GM21529 (cell line): Measurements from ENCODE around the gene C2CD4C.
"Not testable (repeated sequence)": the region's sequence is repeated elsewhere in the genome, so short reads cannot be mapped to it uniquely, and the experiment has no call there.

Source experiments
- ATAC-seq: cut with Tn5 transposase; IDR thresholded peaks from one replicate; pipeline ENCODE4 v1.9.1; 2021; ENCODE audit not compliant: unreplicated experiment

Gene C2CD4C

DNA sequence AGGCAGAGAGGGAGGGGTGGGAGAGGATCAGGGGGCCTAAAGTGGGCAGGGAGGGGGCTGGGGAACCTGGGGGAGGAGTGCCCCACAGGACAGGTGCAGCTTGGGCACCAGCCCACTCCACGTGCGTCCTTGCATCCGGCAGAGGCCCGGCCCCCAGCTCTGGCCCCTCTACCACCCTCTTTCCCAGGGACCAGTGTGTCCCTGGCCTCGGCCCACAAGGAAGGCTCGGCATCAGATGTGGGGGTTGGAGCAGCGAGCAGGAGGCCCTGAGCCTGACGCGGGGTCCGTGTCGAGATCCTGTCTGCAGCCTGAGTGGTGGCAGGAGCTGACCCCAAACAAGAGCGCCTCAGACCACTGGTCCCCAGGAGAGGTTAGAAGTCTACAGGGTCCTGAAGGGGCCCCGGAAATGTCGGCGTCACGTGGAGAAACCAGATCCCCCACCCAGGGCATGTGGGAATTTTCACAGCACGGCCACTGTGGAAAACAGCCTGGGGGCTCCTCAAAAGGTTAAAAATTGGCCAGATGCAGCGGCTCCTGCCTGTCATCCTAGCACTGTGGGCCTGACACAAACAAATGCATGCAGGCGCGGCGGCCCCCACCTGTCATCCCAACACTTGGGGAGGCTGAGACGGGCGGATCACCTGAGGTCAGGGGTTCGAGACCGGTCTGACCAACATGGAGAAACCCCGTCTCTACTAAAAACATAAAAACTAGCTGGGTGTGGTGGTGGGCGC lies 30.4 kb upstream of the C2CD4C start:
- ATAC-seq: no peak

GRCh38 chr19:438416-438958 lies 29.5 kb upstream of the C2CD4C start:
- no peak for ATAC-seq

DNA sequence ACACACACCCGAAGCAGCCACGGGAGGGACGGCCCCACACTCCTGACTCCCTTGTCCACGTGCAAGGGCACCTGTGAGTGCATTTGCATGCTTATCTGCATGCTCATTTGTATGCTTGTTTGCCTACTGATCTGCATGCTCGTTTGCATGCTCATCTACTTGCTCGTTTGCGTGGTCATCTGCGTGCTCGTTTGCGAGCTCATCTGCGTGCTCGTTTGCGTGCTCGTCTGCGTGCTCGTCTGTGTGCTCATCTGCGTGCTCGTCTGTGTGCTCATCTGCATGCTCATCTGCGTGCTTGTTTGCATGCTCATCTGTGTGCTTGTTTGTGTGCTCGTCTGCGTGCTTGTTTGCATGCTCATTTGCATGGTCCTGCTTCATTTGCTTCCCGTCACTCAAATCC lies 28.1 kb upstream of the C2CD4C start:
- ATAC-seq: no peak

GRCh38 chr19:436413-436950 lies 27.5 kb upstream of the C2CD4C start:
- no peak for ATAC-seq

- ATAC-seq: no peak
Observed at GRCh38 chr19:435707-436412, 26.9 kb upstream of the C2CD4C start.

DNA sequence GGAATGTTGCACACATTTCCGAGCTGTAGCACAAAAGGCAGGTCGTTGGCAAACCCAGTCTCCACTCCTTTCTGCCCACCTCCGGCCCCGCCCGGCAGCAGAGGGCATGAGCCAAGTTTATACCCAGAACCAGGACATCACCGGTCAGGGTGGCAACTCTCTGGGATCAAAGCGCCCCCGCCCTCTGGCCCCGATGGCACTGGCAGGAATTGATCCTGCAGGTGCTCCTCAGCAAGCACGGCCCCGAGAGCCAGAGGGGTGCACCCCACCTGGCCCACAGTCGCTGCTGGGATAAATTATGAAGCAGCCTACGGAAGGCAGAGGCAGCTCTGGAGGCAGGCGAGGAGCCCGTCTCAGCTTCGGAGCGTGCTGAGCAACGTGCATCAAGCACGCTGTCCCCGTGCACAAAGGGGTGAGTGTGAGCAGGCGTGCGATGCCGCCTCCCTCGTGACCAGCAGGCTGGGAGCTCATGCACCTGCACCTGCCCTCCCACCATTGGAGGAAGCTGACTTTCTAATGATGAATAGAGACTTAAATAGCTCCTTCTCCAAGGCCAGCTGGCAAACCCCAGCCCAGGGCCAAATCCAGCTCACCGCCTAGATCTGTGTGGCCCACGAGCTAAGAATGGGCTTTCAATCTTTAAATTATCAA lies 26.2 kb upstream of the C2CD4C start:
- no peak for ATAC-seq

GRCh38 chr19:434152-434960 lies 25.4 kb upstream of the C2CD4C start:
- ATAC-seq: no peak

GRCh38 chr19:430701-431100 lies 21.8 kb upstream of the C2CD4C start:
- no peak for ATAC-seq

DNA sequence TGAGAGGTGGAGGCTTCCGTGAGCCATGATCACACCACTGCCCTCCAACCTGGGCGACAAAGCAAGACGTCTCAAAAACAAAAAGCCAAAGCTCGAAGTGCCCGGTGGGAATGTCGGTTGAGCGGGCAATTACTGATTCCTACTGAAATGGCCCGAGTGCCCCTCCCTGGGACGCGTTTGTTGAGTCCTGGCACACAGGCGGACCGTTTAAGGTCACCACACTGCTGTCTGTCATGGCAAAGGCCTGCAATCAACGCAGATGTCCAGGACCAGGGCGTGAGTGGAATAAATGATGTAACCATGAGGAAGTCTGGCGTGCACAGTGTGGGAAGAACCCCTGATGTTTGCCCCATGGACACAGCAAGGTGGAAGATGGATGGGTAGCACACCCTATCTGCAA lies 19.2 kb upstream of the C2CD4C start:
- ATAC-seq: no peak

DNA sequence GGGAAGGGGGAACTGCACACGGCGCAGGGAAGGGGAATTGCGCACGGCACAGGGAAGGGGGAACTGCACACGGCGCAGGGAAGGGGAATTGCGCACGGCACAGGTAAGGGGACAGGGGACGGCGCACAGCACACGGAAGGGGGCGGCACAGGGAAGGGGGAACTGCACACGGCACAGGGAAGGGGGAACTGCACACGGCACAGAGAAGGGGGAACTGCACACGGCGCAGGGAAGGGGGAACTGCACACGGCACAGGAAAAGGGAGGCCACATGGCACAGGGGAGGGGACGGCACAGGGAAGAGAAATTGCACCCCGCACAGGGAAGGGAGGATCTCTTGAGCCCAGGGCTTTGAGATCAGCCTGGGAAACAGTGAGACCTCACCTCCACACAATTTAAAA lies 18.7 kb upstream of the C2CD4C start:
- ATAC-seq: not testable (repeated sequence)

DNA sequence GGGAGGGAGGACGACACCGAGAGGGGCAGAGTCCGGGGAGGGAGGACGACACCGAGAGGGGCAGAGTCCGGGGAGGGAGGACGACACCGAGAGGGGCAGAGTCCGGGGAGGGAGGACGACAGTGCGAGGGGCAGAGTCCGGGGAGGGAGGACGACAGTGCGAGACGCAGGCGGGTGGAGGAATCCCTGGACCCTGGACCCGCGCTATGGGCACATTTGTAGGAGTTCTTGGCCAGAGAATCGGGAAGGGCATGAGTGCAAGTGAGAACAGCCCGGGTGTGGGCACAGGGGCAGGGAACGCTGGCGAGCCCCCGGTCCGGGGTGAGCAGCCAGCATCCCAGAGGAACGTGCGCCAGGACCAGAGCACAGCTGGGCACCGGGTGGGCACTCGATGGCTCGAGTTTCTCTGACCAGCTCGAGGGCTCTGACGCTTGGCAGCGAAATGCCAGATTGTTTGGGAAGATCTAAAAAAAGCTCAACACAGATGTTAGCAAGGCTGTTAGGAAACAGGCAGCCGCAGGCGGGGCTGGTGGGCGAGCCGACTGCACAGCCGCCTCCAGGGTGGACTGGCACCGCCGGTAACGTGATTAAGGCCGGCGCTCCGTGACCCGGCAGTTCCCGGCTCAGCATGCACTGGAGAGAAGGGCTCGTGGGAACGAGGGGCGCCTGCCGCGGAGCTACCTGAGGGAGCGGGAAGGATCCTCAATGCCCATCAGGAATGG lies 17.9 kb upstream of the C2CD4C start:
- no peak for ATAC-seq

- no peak for ATAC-seq
Observed at GRCh38 chr19:425056-425455, 16.1 kb upstream of the C2CD4C start.

DNA sequence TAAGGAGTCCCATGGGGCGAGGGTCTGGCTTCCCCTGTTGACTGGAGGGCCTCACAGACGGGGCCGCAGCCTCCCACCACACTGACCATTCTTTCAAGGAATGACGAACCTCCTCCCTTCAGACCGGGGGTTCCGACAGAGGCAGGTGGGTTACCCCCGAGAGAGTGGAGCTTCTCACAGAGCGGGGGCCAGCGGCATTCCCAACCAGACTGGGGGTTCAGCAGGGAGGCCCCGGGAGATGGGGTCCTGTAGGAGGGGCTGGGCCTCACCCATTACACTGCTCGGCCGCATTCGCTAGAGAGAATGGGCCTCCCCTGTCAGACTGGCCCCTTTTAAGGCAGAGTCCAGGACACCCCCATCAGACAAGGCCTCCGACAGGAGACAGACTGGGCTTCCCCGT lies 15.6 kb upstream of the C2CD4C start:
- ATAC-seq: no peak

GRCh38 chr19:423691-424466 lies 14.9 kb upstream of the C2CD4C start:
- ATAC-seq: no peak

DNA sequence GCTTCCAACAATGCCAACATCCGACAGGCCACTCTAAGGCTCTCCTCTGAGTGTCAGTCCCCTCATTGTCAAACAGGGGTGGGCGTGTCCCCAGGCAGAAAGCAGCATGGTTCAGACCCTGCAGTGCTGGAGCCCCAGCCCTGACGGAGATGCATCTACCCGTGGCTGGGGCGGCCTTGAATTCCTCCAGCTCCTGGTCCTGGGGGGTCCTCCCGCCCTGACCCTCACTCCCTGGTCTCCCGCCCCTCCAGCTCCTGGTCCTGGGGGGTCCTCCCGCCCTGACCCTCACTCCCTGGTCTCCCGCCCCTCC lies 13.9 kb upstream of the C2CD4C start:
- not testable (repeated sequence) for ATAC-seq

DNA sequence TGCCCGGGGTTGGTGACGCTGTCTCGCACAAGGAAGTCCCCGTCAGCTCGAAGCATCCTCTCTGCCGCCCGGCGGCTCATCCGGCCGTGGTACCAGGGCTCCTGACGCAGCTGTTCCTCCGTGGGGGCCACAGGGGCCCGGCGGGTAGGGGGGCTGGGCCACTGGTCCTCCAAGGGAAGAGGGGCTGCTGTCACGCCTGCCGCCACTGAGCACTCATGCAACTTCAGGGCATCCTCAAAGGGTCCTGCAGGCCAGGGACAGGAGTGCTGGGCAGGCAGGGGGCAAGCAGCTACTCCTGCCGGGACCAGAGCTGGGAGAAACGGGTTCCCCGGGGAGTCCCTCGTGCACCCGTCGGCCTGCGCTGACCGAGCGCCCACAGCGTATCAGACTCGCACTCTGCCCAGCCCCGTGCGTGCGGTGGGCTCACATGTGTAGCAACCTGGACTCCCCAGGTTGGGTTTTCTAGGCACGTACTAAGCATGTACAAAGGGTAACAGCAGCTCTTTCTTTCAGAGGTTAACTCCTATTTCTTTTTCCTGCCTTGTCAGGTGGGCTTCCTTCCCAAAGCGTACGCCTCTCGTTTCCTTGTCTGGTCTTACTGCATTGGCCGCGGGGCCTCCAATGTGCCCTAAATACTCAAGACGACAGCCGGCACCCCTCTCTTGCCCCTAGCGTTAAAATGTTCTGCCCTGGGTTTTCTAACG lies 13.4 kb upstream of the C2CD4C start:
- no peak for ATAC-seq

DNA sequence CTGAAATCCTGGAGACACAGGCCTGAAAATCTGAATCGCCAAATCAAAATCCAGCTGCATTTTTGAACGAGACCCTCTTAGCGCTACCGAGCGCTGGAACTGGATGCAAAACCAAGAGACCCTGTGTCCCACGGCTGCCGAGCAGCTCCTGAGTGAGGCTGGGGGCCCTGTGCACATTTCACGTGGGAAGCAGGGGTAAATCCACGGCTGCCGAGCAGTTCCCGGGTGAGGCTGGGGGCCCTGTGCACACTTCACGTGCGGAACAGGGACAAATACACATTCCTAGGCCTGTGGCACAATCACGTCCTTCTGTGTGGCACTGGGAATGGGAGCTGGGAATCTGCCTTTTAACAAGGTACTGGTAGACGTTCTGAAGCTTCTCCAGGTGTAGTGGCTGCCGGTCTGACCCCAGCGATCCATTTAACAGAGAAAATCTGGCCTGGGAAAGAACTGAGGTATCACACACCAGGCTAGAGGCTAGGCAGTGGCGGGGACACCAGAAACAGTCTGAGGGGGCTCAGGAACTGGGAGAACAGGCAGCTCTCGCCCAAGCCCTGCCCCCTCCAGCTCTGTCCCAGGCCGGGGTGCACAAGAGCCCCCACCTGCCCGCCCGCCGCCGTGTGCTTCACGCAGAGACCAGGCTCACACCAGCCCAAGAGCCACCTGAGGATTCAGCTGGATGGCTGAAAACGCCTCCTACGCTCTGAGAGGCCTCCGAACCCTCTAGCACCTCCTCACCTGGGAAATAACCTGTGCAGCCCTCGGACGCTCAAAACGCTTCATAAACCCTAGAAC lies 11.0 kb upstream of the C2CD4C start:
- ATAC-seq: no peak
